GM21423 (cell line): ENCODE data around the gene TBC1D1.

ENCODE experiments used
- ATAC-seq: cut with Tn5 transposase; IDR thresholded peaks from one replicate; pipeline ENCODE4 v1.9.1; 2021; ENCODE audit warnings: mild to moderate bottlenecking, moderate library complexity; ENCODE audit not compliant: unreplicated experiment

TBC1D1 gene

GRCh38 chr4:38119668-38120385, 228.9 kb downstream of the TBC1D1 start:
- ATAC-seq = no peak

GRCh38 chr4:38120772-38121171, 229.9 kb downstream of the TBC1D1 start:
- no peak for ATAC-seq

GRCh38 chr4:38122060-38122459, 231.2 kb downstream of the TBC1D1 start:
- no peak for ATAC-seq

- ATAC-seq = no peak
Measured at GRCh38 chr4:38123555-38123954, 232.7 kb downstream of the TBC1D1 start.

GRCh38 chr4:38124961-38125360, 234.1 kb downstream of the TBC1D1 start:
- no peak for ATAC-seq

- ATAC-seq = no peak
Measured at GRCh38 chr4:38125816-38126215, 234.9 kb downstream of the TBC1D1 start.

- ATAC-seq = peak; percentile 39
Measured at GRCh38 chr4:38128478-38129459, 237.9 kb downstream of the TBC1D1 start.

GRCh38 chr4:38129460-38130227, 238.8 kb downstream of the TBC1D1 start:
- no peak for ATAC-seq

GRCh38 chr4:38130884-38131283, 240.0 kb downstream of the TBC1D1 start:
- ATAC-seq = no peak

GRCh38 chr4:38131371-38132091, 240.6 kb downstream of the TBC1D1 start:
- peak; percentile 28 for ATAC-seq

- peak; percentile 78 for ATAC-seq
Measured at GRCh38 chr4:38132107-38132673, 241.3 kb downstream of the TBC1D1 start.

- ATAC-seq = no peak
Measured at GRCh38 chr4:38132843-38133662, 242.2 kb downstream of the TBC1D1 start.

- no peak for ATAC-seq
Measured at GRCh38 chr4:38133711-38134480, 243.0 kb downstream of the TBC1D1 start.

GRCh38 chr4:38135201-38135600, 244.3 kb downstream of the TBC1D1 start:
- no peak for ATAC-seq

- no peak for ATAC-seq
Measured at GRCh38 chr4:38136604-38137003, 245.7 kb downstream of the TBC1D1 start.

GRCh38 chr4:38137080-38137479, 246.2 kb downstream of the TBC1D1 start:
- no peak for ATAC-seq

GRCh38 chr4:38138363-38138762, 247.5 kb downstream of the TBC1D1 start:
- no peak for ATAC-seq

GRCh38 chr4:38139187-38139586, 248.3 kb downstream of the TBC1D1 start:
- ATAC-seq = no peak
